Small intestine (tissue), 7 donors: ENCODE data around the gene NALCN. TPM values are rescaled to one million over a fixed set of nuclear protein-coding genes. Genes with fewer than 3 reads are reported as not detected.

Source experiments
- DNase-seq, 2 donors: peaks; one replicate each; pipeline versions ENCODE4 v3.0.0 to v3.0.0-alpha.2; 2013
- FAIRE-seq: peaks from 2 replicates; lab custom pipeline; 2012; peaks lifted over from hg19 to GRCh38; lab: Jason Lieb, UNC
- H3K27ac ChIP-seq, 3 donors: one replicate each; pipeline ENCODE4 v1.5.1; 2013; ENCODE audit warnings: low read length in 2 of 3, mild to moderate bottlenecking in 2 of 3, control low read depth in 1 of 3, inconsistent platforms in 1 of 3, low read depth in 1 of 3, moderate library complexity in 1 of 3
- H3K27me3 ChIP-seq, 3 donors: one replicate each; pipeline ENCODE4 v1.6.1; 2013; ENCODE audit warnings: low read length in 3 of 3, inconsistent platforms in 1 of 3; ENCODE audit not compliant: control insufficient read depth in 3 of 3, insufficient read depth in 3 of 3
- H3K36me3 ChIP-seq, 3 donors: one replicate each; pipeline ENCODE4 v1.6.1; 2013; ENCODE audit warnings: low read length in 3 of 3, inconsistent platforms in 1 of 3, low read depth in 1 of 3, mild to moderate bottlenecking in 1 of 3, moderate library complexity in 1 of 3; ENCODE audit not compliant: control insufficient read depth in 3 of 3, insufficient read depth in 2 of 3
- H3K4me1 ChIP-seq, 3 donors: one replicate each; pipeline ENCODE4 v1.6.1; 2013; ENCODE audit warnings: low read length in 2 of 3, inconsistent platforms in 1 of 3, low read depth in 1 of 3, mild to moderate bottlenecking in 1 of 3, moderate library complexity in 1 of 3; ENCODE audit not compliant: control insufficient read depth in 3 of 3, insufficient read depth in 2 of 3
- H3K4me3 ChIP-seq, 3 donors: one replicate each; pipeline ENCODE4 v1.5.1; 2013; ENCODE audit warnings: low read length in 3 of 3, control low read depth in 1 of 3, inconsistent platforms in 1 of 3, low read depth in 1 of 3, mild to moderate bottlenecking in 1 of 3, moderate library complexity in 1 of 3
- H3K9me3 ChIP-seq, 2 donors: one replicate each; pipeline ENCODE4 v1.6.1; 2013; ENCODE audit warnings: low read depth in 1 of 2, low read length in 1 of 2; ENCODE audit not compliant: control insufficient read depth in 2 of 2, insufficient read depth in 1 of 2
- WGBS, 3 donors: extraction: QIAGEN DNeasy Blood & Tissue Kit; methylation state at CpG; one replicate each; pipeline ENCODE4 v1.1.7; 2013; 5-methylcytosine and 5-hydroxymethylcytosine counted together
- polyA plus RNA-seq, 4 donors: library from polyadenylated mRNA; stranded (reverse) in 3 of 4; unstranded in 1 of 4; fragments of 200-250 nt in 3 of 4; fragments of 120-200 nt in 1 of 4; gene quantifications; one replicate each; pipeline versions ENCODE4 v1.2.1 to v1.2.3, GENCODE V29; 2013
- donor health status: healthy with polysubstance abuse.
- donor health status: control.
- donor health status: control.
- donor health status: Bipolar disorder and iron deficiency.
- donor health status: healthy.

The NALCN gene
- polyA plus RNA-seq, 4 donors = 0.13 to 0.46 TPM; not detected in 2

- DNase-seq (no peak), FAIRE-seq (no peak)
- H3K4me1 ChIP-seq = no peaks in the 10 kb centered on the region
- H3K4me3 ChIP-seq = no peak overlapping the region
- H3K27me3 ChIP-seq = no peaks in the 10 kb centered on the region
- no peak overlapping the region for H3K27ac ChIP-seq
- no peaks in the 10 kb centered on the region for H3K36me3 ChIP-seq
- WGBS, 3 donors = 56 to 65% (median 60%) methylated on average over 3 of the region's 3 CpGs
- no peaks in the 10 kb centered on the region for H3K9me3 ChIP-seq
Observed at GRCh38 chr13:101384929-101385328, 31.4 kb downstream of the NALCN start.

DNA sequence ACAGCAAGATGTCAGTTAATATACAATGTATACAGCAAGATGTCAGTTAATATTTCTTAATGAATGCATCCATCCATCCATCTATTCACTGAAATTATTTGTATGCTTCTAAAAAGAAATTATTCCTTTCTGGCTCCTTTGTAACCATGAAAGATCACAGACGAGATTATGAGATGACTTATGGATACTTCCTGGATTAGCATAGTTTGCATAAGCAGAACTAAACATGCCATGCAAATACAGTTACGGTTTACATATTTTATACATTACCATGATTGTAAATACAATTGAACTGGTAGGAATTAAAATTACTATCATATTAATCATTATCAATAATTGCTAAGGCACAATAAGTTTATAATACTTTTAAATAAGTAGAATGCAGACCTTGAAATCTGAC lies 32.7 kb downstream of the NALCN start:
- no peaks in the 10 kb centered on the region for H3K4me1 ChIP-seq
- no peak for DNase-seq
- no peak for FAIRE-seq
- H3K27me3 ChIP-seq = no peaks in the 10 kb centered on the region
- no peak overlapping the region for H3K4me3 ChIP-seq
- H3K9me3 ChIP-seq = no peaks in the 10 kb centered on the region
- no peaks in the 10 kb centered on the region for H3K36me3 ChIP-seq
- H3K27ac ChIP-seq = no peak overlapping the region
- WGBS, 3 donors = 49 to 58% (median 52%) methylated on average over 2 of the region's 2 CpGs

DNA sequence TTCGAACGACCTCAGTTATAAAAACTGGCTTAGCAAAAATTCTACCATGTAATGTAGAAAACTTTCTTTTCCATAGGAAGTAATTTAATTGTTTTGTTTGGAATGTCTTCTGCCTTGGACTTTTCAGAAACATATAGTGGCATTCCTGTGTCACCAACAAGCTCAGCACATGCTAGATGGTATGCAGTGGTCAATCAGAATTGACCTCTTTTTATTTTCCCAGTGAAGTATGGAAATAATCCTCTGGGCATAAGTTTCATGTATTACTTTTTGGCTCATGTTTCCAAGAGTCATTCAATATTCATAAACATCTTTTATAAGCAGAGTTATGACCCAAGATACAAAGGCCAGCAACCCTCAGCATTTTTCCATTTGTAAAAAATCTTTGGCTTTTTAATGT lies 33.6 kb downstream of the NALCN start:
- Histone ChIP-seq H3K27ac (no peak overlapping the region), H3K27me3 (no peaks in the 10 kb centered on the region), H3K4me3 (no peak overlapping the region), H3K36me3 (no peaks in the 10 kb centered on the region), H3K9me3 (no peaks in the 10 kb centered on the region), H3K4me1 (no peaks in the 10 kb centered on the region)
- WGBS, 3 donors = 79 to 94% (median 80%) methylated on average over 2 of the region's 2 CpGs
- DNase-seq (no peak), FAIRE-seq (no peak)

- DNase-seq = no peak
- FAIRE-seq = no peak
- 22 to 32% (median 27%) methylated on average over 2 of the region's 2 CpGs for WGBS, 3 donors
- Histone ChIP-seq H3K9me3 (no peaks in the 10 kb centered on the region), H3K4me1 (no peaks in the 10 kb centered on the region), H3K36me3 (no peaks in the 10 kb centered on the region), H3K27me3 (no peaks in the 10 kb centered on the region), H3K27ac (no peak overlapping the region), H3K4me3 (no peak overlapping the region)
Observed at GRCh38 chr13:101382086-101382485, 34.2 kb downstream of the NALCN start.

DNA sequence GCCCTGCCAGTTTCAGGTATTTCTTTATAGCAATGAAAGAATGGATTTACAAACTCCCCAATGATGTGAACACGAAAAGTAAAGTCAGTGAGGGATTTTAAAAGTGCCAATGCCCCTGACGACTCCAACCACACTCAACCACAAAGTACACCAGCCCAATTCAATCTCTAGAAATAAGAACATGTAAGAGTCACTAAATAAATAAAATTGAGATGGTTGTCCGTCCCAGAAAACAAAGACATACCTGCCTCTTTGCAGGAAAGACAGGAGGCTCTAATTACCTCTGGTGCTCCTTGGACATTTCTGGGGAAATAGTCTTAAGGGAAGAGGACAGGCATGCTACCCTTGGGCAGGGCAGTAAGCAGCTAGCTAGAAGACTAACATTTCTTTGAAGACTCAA lies 55.8 kb downstream of the NALCN start:
- no peak overlapping the region for H3K27ac ChIP-seq
- no peak overlapping the region for H3K4me3 ChIP-seq
- FAIRE-seq = no peak
- H3K36me3 ChIP-seq = no peaks in the 10 kb centered on the region
- no peaks in the 10 kb centered on the region for H3K9me3 ChIP-seq
- no peaks in the 10 kb centered on the region for H3K27me3 ChIP-seq
- 53 to 71% (median 70%) methylated on average over 3 of the region's 3 CpGs for WGBS, 3 donors
- no peaks in the 10 kb centered on the region for H3K4me1 ChIP-seq
- DNase-seq = no peak

GRCh38 chr13:101354895-101355294 lies 61.4 kb downstream of the NALCN start:
- DNase-seq = no peak
- 84 to 89% (median 86%) methylated on average over 5 of the region's 5 CpGs for WGBS, 3 donors
- Histone ChIP-seq H3K36me3 (no peaks in the 10 kb centered on the region), H3K9me3 (no peaks in the 10 kb centered on the region), H3K27ac (no peak overlapping the region), H3K4me3 (no peak overlapping the region), H3K27me3 (no peaks in the 10 kb centered on the region), H3K4me1 (no peaks in the 10 kb centered on the region)
- FAIRE-seq = no peak

DNA sequence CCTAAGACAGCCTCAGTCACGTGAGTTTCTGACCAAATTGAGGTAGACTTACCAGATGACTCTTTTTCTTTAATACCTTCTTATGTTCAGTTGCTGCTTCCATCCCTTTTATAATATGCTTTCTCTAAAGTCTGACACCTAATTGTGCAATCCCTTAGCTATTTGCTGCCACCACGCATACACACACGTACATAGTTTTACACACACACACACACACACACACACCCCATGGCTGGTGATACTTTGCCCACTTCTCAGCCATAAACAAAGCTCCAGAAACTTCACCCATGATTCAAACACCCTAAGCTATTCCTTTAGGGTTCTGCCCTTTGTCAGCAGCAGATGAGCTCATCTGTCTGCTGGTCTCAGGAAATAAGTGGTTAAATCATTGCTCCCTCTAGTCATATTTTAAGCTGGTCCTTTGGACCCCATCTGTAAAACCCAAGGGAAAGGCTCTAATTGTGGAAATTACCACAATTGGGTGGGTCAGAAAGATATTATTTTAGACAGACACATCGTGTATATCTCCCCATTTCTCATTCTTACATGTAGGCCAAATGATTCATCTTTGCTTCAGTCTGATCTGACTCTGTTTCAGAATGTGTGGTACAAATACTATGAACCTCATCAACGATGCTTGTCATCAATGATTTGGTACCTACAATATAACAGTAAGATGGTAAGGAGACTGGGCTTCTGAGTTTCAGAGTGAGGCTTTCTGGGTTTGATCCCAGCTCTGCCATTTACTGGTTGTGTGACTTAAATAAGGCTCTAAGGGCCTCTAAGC lies 69.2 kb downstream of the NALCN start:
- no peak overlapping the region for H3K4me3 ChIP-seq
- no peaks in the 10 kb centered on the region for H3K4me1 ChIP-seq
- no peak overlapping the region for H3K27ac ChIP-seq
- WGBS, 3 donors = 63 to 70% (median 64%) methylated on average over 5 of the region's 5 CpGs
- H3K36me3 ChIP-seq = no peaks in the 10 kb centered on the region
- DNase-seq = no peak
- no peak for FAIRE-seq
- H3K9me3 ChIP-seq = no peaks in the 10 kb centered on the region
- no peaks in the 10 kb centered on the region for H3K27me3 ChIP-seq

- Histone ChIP-seq H3K27me3 (no peaks in the 10 kb centered on the region), H3K27ac (no peak overlapping the region), H3K36me3 (no peaks in the 10 kb centered on the region), H3K4me1 (no peaks in the 10 kb centered on the region), H3K9me3 (no peaks in the 10 kb centered on the region), H3K4me3 (no peak overlapping the region)
- FAIRE-seq (no peak), DNase-seq (no peak)
- 76 to 90% (median 85%) methylated on average over 4 of the region's 4 CpGs for WGBS, 3 donors
Observed at GRCh38 chr13:101346161-101346560, 70.1 kb downstream of the NALCN start.
